ENCODE results near the gene CCDC149.

CCDC149 gene

DNA sequence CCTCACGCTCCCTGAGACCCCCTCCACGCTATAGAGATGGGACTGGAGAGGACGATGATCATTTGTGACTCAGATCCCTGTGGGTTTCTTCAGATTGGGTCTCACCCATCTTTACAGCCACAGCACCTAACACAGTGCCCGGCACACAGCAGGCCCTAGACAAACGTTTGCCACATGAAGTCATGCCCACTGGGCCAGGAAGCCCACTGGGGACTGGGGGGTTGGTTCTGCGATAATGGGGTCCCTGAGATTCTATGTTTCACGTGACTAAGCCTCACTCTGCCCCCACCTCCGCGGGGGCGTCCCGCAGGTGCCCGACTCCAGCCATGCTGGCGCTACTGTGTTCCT, 113.7 kb downstream of the CCDC149 start:
- no peak for DNase-seq

DNA sequence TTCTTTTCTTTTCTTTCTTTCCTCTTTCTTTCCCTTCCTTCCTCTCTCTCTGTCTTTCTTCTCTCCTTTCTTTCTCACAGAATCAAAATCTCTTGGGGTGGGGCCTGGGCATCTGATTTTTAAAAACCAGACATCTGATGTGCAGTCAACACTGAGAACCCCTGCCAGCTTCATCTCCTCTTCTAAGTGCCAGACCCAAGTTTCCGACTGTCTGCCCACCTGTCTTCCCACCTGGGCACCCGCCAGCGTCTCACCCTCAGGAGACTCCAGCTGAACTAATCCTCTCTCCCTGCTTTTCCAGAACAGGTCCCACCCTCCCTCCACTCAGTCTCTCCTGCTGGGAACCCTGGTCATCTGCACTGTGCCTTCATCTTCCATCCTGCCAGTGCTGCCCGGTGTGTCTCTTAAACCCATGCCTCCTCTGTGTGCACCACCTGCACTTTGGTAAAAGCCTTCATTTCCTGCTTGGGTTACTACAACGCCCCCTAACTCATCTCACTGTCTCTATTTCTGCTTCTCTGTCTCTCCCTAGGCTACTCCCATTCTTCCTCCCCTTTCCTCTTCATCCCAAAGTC, 114.7 kb downstream of the CCDC149 start:
- no peak for DNase-seq

DNA sequence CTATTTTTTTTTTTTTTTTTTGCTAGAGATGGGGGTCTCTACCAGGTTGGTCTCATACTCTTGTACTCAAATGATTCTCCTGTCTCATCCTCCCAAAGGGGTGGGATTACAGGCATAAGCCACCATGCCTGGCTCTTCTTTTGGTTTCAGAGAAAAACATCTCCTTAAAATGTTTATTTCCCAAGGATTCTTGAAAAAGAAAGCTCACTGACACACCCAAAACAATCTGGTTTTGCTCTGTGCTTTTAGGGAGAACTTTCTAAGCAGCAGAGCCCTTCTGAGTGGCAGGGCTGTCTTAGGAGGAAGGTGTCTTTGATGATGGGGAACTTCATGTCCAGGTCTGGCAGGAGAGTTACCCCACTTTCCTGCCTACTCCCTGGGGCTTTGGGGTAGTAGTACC, 116.2 kb downstream of the CCDC149 start:
- no peak for DNase-seq

DNA sequence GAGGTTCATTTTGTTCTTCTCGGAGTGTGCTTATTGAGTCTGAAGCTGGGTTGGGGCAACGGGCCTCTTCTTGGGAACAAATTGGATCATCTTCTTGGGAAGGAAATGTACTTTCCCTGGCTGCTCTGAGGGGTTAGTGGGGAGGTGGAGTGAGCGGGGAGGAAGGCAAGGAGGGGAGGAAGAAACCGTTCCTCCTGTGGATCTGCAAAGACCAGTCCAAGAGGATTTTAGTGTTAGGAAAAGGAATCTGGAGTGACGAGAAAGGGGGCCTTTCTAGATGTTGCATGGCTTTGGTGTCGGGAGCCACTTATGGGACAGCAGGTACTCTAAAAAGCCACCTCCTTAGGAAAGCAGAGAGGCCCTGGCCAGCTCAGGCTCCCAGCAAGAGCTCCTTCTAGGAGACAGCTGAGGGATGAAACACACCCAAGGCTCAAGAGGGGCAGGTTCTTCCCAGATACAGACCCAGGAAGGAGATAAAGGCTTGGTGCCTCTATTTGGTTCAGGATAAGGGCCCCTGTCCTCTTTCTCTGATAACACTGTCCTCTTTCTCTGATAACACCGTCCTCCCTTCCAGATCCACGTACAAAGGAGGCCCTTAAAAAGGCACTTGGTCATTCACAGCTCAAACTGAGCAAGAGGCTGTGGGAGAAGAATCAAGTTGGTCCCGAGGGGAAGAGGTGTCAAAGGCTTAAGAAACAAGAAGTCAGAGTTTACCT, 117.0 kb downstream of the CCDC149 start:
- DNase-seq = no peak

DNA sequence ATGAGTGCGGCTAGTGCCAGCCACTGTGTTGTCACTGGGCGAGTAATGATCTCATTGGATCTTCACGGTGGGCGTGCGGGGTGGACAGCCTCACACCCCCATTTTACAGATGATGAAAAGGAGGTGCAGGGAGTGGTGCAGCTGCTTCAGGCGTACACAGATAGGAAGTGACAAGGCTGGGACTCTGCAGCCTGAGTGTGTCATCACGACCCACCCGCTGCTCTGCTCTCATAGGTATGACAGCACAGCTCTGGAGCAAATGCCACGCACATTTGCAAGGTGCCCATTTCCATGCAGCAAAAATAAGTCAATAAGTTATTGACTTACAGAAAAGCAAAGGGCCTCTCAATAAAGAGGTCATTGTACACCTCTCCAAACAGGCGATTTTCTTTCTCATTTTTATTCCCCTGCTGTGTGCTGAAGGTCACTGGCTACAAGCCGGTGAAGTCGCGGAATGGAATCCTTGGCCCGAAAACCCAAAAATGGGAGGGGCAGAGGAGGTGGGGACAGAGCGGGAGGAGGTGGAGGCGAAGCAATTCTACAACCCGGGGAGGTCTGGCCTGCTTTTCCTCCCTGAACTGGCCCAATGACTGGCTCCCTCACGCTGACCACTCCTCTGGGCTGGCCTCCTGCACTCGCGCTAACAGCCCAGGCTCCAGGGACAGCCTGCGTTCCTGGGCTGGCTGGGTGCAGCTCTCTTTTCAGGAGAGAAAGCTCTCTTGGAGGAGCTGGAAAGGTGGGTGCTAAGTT, 117.8 kb downstream of the CCDC149 start, which contains the start of gene SOD3:
TSS of gene SOD3 (plus strand) at position 658 of the 750 bp plus-strand sequence. CDS start 3,949 bp downstream, outside the sequence.
- no peak for DNase-seq

DNA sequence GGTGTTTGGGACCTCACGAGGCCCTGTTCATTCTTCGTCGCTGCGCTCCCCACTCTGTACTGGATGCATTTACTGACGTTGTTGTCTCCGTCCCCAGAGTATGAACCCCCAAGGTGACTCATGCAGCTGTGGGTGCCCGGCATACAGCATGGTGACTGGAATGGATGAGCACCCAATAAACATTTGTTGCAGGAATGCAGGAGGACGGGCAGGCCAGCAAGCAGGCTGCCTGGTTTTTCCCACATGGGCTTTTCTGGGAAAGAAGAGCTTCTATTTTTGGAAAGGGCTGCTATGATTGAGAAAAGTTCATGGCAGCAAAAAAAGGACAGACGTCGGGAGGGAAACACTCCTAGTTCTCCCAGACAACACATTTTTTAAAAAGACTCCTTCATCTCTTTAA, 118.4 kb downstream of the CCDC149 start:
- DNase-seq = no peak

DNA sequence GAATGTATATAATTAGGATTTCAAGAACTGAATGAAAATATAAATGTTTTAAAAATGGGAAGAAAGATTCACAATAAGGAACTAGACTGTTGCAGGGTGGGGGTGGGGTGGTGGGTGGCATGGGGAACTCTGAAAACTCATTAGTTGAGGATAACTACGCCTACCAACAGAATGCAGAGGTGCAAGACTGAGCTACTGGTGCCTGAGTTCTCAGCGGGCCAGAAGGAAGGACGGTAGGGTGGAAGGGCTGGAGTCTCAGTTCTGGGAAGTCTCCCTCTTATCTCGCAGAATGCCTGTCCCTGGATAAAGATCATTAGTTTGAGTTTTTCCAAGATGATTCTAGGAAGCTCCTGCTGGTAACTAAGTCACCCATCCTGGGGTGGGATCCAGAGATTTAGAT, 118.8 kb downstream of the CCDC149 start:
- DNase-seq = no peak

DNA sequence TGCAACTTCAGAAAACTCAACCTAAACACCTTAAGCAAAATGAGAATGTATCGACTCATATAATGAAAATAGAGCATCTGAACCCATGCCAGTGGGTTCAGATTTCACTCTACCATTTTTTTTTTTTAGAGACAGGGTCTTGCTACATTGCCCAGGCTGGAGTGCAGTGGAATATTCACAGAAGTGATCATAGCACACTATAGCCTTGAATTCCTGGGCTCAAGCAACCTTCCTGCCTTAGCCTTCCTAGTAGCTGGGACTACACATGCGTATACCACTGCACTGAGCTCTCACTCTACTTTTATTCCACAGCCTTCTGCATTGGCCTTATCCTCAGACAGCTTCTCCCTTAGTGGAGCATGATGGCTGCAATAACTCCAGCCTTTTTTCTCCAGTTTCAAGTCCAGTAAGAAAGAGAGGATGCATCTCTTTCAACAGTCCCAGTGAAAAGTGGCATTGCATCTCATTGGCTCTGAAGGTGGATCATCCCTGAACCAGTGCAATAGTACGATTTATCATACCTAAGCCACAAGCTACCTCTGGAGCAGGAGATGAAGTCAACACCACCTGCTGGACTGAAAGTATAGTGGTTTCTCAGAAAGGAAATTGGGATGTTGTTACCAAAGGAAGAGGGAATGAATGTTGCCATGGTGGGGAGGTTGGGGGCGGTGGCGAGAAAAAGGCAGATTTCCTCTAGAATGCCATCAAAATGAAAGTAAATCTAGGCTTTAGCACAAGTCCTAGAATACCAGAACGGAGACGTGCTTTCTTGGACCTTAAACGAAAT, 119.4 kb downstream of the CCDC149 start:
- no peak for DNase-seq

DNA sequence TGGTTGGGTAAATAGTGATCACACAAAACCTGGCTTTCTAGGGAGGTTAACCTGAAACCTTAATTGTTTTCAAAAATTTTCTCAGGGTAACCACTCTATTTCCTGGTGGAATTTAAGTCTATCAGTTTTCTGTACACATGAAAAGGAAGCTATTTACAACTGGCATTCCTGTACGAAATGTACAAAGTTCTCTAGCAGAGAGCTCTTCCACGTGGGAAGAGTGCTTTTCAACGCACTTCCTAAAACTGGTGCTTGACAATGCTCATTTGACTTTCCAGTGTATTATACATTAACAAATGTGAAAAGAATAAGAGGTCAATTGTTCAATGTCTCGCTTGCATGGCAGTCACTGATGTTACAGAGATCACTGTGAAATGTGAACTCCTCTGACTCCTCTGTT, 120.3 kb downstream of the CCDC149 start:
- DNase-seq = no peak

DNA sequence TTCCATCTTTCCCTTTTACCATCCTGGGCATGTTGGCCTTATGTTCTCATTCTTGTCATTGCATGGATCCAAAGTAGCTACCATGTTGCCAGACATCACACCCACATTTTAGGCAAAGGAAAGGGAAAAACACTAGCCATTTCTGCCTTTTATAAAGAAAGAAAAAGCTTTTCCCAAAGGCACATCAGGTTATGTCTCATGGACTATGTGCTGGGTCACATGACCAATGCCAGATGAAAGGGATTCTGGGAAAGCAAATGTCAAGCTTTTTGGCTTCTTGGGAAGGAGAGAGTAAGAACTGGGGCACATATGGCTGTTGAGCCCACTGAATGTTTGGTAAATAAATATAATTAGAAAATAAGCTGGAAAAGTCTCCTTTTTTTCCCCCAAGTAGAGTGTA, 121.8 kb downstream of the CCDC149 start:
- no peak for DNase-seq

DNA sequence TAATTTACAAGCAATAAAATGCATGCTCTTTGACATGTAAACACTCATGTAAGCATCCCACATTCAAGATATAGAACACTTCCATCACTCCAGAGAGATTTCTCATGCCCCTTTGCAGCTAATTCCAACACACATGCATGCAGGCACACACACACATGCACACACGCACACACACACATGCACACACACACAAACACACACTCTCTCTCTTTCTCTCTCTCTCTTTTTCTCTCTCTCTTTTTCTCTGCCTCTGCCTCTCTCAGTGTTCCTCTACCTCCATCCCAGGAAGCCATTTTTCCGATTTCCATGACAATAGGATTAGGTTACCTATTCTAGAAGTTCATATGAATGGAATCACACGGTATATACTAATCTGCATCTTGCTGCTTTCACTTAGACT, 129.3 kb downstream of the CCDC149 start:
- no peak for DNase-seq

DNA sequence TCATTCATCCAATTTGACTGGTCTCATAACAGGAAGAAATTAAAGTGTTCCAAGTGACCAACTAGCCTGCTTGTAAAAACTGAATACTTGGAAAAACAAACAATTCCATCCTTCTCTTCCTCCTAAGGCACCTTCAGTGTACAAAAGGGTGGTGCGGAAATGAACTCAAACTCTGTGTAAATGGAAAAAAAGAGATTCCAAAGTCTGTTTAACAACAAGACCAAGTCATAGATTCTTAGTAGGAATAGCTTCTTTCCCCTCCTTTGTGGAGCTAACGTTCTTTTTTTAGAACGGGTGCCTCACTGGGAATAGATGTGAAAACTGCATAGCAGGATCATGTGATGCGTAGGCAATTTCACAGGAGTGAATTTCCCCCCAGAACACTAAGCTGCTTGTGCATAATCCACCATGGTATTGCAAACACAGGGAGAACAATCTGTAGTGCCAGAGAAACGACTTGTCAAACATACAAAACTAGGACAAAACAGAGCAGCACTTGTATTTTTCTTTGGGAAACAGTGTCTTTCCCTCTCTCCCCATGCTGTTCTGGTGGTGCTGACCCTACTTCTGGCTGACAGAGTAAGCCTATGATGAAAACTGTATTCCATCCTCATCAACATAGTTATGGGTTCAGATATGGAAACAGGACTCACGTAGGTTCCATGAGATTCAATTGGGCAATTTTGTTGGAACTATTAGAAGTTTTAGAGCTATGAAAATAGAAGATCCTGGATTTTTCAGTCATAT, 130.7 kb downstream of the CCDC149 start:
- DNase-seq = no peak

DNA sequence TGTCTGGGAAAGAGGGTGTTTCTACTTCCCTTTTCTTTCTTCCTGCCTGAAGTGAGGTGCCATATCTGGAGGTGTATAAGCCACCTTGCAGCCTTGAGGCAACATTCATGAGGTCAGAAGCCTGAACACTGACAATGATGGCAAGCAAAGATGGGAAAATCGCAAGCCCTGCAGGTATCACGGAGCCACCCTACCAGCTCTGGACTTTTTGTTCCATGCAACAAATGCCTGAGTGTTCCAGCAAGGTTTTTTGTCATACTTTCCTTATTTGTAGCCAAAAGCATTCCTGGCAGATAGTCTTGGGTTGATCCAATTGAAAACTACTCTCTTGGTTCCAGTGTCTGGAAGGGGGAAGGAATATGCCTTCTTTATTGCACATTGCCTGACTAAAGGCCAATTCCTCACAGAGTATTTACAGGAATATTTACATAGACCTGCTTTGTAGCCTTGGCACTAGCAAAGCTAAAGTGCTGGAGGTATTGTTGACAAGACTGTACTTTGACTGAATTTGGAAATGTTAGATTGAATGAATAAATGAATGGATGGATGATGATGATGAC, 131.8 kb downstream of the CCDC149 start:
- no peak for DNase-seq

DNA sequence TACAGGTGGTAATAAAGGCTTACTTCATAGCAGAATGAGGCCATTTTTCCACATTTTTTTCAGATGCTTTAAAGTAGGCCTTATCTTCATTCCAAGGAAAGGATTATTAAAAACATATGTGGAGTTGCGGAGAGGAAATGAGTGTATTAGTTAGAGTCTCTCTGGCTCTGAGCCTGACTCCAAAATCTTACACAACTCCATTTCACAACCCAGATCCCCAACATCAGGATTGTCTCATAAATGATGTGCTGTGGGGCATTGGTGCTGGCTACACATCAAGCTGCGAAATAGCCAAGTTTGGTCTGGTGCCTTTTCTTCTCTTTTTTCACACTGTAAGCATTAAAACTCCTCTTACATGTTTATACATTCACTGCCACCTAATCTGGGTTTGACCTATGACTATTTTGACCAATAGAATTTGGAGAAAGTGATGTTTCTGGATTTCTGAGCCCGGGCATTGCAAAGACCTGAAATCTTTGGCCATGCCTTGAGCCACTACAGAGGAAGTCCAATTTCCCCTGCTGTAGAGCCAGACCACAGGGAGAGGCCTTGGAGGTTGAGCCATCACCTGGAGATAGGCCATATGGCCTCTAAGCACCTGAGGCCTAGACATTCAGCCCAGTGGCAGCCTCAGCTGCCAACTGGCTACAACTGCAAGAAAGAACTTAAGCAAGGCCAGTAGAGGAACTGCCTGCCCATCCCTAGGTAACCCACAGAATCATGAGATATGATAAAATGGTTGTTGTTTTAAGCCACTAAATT, 134.2 kb downstream of the CCDC149 start:
- no peak for DNase-seq

DNA sequence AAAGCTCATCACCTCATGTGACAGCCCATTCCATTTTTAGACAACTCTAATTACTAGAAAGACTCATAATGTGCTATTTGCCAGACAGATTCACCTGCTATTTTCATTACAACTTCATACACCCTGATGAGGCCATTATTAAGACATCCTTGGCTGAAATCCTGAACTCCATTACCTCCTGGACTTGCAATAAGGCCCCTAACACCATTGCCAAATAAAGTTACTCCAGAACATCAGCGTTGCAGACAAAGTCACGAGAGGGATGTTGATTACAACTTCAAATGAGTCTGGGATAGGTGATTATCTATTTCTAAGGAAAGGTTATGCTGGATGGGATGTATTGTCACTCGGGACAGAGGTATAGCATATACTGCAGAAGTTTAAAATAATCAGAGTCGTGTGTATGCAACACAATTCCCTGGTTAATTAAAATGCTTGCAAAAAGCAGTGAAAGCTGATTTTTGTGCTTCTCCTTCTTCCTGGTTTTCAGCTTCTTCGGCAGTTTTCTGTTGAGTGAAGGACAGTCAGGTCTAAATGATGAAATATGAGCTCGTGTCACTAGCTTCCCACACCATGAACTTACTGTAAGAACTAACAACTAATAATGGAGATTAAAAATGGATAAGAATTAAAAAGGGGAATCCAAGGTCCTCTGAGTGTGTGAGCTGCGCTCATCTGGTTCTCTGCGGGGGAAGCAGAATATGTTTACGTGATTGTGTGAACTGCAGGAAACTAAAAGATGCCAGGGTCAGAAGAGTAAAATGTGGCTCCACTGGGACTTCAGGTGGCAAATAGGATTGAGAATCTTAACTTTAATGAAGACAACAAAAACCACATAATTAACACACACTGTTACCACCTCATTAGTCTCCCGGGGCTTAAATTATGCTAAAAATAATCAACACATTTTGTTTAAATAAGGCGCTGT, 135.0 kb downstream of the CCDC149 start:
- DNase-seq = no peak

DNA sequence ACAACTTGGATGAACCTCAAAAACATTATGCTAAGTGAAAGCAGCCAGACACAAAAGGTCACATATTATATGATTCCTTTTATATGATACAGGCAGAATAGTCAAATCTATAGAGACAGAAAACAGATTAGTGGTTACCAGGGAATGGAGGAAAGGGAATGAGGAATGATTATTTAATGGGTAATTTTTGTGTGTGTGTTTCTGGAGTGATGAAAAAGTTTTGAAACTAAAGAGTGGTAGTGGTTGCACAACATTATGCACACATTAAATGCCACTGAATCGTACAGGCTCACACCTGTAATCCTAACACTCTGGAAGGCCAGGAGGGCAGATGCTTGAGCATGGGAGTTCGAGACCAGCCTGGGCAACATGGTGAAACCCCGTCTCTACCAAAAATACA, 137.1 kb downstream of the CCDC149 start:
- no peak for DNase-seq

DNA sequence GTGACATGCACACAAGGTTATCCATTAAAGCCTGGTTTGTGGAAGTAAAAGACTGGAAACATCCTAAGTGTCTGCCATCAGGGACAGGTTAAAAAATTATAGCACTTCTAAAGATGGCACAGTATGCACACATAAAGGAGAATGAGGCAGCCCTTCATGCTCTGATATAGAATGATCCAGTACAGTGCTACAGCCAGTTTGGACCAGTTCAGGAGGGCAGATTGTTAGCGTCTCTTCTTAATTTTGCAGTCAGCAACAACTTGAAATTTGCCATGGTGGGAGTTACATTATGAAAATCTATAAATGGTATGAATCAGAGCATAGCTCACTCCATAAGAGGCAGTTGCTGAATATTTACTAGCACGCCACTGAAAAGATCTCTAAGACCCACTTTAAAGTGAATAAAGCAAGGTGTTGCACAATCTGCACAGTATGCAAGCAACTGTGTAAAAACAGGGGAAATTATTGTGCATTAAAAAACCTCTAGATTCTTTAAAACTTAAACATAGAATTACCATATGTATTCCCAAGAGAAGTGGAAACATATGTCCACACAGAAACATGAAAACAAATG, 137.7 kb downstream of the CCDC149 start:
- DNase-seq = no peak

DNA sequence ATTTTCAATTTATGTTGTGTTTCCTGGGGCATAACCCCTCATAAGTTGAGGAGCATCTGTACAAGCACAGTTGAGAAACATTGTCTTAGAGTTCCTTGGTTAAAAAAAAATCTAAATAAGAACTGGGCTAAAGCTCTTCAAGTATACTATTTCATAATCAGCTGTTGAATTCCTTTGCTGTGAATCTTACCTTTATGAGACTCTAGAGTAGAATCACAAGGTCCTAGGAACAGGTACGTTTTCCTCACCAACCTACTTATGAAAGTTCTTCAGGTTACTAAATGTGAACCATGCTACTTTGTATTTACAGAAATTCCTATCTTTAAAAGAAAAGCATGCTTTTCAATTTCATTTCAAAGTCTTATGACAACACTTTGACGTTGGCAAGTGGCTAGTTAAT, 138.4 kb downstream of the CCDC149 start:
- DNase-seq = no peak

DNA sequence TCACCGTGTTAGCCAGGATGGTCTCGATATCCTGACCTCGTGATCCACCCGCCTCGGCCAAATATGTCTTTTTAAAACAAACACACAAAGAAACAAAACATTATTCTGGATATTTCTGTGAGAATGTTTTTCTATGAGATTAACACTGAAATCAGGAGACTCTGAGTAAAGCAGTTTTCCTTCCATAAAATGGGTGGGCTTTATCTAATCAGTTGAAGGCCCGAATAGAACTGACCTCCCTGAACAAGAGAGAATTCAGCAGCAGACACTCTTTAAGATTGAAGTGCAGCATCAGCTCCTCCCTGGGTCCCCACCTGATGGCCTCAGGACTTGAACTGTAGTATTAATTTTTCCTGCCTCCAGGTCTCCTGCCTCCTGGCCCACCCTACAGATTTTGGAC, 139.9 kb downstream of the CCDC149 start:
- no peak for DNase-seq

DNA sequence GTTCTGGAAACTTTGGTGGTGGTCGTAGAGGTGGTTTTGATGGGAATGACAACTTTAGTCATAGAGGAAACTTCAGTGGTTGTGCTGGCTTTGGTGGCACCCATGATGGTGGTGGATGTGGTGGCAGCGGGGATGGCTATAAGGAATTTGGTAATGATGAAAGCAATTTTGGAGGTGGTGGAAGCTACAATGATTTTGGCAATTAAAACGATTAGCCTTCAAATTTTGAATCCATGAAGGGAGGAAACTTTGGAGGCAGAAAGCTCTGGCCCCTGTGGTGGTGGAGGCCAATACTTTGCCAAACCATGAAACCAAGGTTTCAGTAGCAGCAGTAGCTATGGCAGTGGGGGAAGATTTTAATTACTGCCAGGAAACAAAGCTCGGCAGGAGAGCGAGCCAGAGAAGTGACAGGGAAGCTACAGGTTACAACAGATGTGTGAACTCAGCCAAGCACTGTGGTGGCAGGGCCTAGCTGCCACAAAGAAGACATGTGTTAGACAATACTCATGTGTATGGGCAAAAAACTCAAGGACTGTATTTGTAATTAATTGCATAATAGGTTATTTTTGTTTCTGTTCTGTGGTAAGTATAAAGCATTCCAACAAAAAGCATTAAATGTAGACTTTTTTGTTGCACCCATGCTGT, 140.7 kb downstream of the CCDC149 start:
- no peak for DNase-seq

Data from NCI-H1105 (cell line).